HG03139 (cell line): ENCODE data around the gene SRRD.
A peak's percentile ranks its signal among the peaks of the same experiment; 100 is the strongest.

Experiments used
- ATAC-seq: cut with Tn5 transposase; IDR thresholded peaks from one replicate; pipeline ENCODE4 v1.9.1; 2021; ENCODE audit not compliant: unreplicated experiment

The SRRD gene

DNA sequence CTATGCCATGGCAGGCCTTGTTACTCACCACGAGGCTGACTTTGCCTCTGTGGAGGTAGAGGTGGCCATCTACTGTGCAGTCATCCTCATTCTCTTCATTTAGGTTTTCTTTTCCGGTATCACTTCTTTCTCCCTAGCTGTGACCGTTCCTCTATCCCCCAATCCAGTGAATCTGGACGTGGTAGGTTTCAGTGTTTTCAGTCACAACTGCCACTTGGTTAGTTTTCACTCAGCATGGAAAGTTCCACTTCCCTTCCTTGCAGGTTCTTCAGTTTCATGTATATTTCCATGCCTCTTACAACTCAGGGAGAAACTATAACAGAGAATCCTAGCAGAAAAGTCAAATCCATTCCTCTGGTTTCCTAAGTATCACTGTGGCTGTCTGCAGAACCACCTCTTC, 2.0 kb upstream of the SRRD start:
- no peak for ATAC-seq

DNA sequence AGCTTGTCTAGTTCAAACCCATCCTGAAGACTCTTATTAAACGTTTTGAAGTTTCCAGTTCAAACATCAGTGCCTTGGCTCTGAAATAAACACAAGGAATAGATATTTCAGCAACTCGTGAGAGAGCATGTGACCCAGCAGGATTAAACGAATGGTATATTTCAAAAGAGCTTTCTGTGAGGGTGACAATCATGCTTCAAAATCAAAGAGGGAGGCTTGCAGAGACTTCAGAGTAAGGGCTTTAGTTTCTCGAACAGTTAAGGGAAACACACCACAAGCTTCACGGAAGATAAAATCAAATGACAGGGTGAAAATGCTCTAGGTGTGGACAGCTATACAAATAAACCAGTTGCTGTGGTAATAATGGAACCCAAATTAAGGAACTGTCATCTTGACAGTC, 1.5 kb upstream of the SRRD start:
- ATAC-seq = no peak

DNA sequence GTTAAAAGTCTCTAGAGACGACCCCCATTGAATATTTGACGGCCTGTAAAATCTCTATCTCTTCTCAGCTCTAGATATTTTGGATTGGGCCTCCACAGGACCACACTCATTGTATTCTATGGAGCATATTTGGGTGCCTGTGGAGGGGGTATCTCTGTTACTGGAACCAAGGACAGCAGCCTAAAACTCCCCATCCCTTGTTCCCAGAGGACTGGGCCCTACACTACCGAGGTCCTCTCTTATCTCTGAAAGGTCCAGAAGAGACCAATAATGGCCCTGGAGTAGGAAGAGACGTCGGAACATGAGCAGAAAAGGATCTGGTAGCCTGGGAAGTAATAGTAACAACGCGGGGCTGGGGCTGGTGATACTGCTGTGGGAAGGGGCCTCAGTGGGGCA, 636 bp upstream of the SRRD start:
- ATAC-seq = no peak

DNA sequence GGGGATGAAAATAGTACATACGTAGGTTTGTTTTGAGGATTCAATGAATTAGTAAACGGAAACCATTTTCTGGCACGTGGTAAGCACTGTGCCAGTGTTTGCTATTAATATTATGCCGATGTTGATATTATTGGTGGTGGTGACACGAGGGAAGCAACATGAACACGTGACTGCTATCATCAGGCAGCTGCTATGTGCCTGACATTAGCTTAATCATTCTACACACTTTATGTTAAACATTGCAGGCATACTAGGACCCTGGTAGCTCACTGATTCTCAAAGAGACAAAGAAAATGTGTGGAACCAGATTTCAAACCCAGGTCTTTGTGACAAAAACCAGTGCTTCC, 656 bp downstream of the SRRD start:
- no peak for ATAC-seq

DNA sequence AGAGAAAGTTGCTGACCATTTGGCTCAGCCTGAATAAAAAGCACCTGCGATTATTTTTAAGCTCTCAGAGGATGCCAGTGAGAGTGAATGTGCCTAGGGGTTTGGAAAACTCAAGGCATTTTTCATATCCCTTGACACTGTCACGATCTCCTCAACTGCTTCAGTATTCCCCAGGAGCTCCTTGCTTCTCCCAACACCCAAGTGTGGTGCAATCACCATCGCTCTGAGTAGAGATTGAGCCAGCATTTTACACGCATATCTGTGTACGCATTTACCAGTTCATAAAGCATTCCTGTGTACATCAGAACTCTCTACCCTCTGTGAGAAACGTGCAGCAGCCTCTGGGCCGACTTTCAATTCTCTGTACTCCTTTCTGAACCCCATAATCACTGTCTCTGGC, 1.3 kb downstream of the SRRD start:
- no peak for ATAC-seq

DNA sequence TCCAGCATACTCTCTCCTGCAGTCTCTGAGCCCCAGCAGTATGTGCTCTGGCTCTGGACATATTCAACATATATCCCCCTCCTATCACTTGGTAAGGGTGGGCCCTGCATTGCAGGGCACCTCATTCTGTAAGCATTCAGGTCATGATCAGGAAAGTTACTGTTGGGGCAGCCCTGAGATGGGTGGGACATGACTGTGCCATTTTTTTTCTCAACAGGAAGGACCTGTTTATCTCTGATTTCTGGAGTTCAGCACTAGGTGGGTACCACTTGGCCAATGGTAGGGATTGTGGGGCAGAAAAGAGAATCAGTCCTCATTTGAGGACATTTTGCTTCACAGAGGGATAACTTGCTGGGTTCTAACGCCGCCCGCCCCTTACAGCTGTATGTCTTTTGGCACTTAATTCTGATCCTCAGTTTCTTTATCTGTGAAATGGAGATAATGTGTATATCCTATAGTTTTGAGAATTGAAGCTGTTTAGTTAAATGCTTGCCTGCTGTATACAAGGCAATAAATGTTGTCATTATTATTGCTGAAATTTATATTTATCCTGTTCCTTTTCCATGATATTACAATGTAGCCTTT, 2.2 kb downstream of the SRRD start:
- no peak for ATAC-seq

DNA sequence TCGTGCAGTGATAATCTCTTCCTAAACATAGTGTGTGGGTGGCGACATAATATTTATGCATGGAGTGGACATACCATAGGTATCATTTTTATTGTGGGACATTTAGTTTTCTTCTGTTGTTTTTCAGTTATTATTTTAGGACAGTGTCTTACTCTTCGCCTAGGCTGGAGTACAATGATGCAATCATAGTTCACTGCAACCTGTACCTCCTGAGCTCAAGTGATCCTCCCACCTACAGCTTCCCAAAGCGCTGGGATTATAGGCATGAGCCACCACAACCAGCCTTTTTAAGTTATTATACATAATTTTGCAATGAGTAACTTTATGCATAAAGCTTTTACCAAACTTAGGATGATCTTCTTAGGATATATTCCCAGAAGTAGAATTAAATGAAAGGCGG, 2.7 kb downstream of the SRRD start:
- ATAC-seq = no peak

DNA sequence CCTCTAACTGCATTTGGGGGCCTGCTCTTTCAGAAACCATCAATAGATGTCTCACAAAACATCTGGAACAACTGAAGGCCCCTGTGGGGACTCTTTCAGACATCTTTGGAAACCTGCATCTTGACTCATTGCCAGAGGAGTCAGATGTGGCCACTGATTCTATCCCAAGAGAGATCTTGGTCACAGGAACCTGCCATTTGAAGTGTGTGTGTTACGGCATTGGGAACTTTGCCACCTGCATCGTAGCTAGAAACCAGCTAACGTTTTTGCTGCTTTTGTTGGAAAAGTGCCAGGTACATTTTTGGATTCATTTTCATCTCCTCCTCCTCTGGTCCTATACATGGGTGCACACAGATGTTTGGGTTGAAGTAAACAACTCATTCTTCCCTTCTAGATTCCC, 4.3 kb downstream of the SRRD start:
- ATAC-seq = no peak

DNA sequence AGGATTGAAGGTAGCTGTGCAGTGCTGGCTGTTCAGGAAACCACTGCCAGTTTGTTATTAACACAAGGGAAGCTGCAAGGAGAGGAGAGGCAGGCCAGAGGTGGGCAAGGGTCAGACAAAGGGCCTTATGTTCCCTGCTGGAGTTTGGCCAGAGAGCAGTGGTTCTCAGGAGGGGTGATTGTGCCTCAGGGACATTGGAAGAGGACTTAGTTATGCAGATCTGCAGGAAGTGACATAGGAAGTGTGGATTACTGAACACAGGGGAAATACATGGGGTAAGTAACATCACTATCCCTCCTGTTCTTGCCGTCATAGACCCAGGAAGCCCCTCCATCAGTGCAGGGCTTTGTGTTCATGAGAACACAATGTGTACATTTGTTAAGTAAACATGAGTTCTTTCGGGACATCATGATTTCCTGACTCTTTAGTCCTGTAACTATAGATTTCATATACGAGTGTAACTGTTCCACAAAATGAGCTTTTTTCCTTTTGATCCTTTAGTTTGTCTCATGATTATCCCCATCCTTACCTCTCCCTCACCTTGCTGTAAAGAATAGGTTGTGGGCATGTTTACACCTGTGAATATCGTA, 5.9 kb downstream of the SRRD start:
- ATAC-seq = no peak

DNA sequence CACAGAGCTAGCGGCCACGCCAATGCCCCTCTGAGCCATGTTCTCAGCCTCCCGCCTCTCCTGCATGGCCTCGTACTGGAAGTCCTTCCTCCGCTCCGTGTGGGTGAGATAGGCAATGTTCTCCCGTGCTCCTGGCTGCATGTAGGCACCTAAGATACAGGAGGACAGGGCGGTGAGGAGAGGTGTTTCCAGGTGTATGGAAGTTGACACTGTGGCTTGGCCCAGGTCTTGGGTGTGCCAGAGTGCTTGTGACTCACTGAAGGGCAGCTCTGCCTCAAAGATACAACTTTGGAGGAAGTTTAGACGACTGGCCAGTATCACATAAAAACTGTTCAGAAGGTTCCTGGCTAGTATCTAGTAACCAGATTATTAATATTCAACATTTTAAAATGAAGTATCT, 8.5 kb downstream of the SRRD start:
- no peak for ATAC-seq

DNA sequence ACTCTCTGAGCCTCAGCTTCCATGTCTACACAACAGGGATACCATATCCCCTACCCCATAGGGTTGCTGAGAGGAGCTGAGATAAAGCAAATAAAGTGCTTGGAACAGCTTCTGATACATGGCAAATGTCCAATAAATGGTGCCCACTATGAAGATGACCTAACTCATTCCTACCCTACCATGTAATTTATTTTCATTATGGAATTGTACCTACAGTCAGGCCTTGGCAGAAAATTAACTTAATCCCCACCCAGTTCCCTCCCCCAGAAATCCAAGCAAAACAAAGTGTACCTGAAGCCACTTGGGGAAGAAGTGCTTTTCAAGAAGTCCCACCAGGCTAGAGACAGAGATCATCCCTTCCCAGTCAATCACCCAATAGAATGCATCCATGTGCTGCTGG, 10.8 kb downstream of the SRRD start:
- no peak for ATAC-seq

DNA sequence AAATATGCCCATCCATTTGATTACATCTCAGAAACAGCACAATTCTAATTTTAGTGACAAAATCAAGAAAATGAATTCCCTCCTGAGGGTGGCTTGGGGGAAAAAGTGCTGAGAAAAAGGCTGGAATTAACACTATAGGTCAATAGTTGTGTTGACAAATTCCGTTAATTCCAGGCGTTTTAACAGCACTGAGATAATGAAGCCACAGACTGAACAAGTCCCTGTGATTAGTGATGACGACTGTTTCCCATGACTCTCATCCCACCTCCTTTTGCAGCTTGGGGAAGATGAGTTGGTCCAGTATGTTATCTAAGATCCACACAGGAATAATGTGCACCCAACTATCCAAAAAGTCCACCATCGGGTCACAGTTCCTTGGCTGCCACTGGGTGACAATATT, 12.8 kb downstream of the SRRD start:
- no peak for ATAC-seq

DNA sequence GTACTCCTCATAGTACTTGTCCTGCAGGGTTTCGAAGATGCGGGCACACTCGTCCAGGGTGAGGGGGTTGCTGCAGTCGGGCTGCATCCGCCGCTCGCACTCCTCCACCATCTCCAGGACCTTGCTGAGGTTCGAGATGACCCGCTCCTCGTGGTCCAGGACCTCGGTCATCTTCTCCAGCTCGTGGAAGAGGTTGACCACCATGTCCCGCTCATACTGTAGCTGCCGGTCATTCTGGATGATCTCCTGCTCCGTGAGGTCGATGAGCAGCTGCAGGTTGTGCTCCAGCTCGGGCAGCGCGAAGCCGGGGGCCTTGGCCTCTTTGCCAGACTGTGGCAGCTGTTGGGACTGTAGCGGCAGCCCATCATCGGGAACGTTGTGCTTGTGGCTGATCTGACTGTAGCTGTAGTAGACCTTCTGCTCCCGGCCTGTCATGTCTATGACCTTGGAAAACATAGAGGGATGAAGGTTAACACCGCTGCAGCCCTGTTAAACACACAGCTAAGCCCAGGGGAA, 15.6 kb downstream of the SRRD start:
- no peak for ATAC-seq

DNA sequence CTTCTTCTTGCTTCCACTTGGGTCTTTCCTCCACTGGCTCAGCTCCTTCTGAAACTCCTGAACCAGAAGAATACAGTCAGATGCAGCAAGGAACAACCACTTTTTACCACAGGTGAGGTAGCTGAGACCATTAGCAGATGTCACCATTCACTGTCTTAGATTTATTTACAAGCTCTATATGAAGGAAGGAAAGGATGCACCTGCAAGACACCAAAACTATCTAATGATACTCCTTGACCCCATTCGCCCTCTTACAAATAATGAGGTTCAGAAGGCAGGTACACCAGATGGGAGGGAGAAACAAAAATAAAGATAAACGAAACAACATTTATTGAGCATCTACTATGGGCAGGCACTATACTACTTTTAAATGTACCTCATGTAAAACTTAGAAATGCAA, 18.3 kb downstream of the SRRD start:
- ATAC-seq = no peak

DNA sequence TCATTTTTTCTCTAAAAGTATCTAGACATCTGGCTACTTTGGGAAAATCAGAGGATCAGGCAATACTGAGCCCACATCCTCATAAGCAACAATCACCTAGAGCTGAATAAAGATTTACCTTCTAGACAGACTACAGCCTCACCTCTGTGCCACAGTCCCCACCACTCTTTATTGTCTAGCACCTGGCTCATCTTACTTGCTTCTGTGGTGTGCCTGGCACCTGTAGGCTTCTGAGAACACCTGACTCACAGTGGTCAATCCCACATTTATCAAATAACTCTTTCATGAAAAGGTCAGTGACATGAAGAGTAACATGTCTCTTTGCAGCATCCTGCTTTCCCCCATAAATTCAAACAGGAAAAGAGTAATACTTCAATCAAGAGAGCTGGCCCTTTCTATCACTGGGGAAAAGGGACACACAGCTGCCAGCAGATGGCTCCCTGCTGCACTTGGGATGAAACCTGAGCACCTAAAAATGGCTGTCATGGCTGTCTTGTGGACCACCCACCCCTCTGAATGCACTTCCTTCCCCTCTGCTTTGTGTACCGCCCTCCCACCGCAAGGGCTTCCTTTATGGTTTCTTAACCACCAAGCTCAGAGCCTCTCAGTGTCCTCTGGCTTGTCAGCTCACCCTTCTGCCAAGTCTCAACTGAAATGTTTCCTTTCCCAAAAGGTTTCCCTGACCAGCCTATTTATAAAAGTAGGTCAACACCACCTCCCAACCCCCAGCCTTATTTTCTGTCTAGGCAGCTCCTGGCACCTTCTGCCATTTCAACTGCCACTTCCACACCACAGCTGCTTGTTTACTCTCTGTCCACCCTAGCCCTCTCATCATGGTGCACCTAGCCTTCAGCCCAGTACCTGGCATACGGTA, 19.2 kb downstream of the SRRD start:
- no peak for ATAC-seq

DNA sequence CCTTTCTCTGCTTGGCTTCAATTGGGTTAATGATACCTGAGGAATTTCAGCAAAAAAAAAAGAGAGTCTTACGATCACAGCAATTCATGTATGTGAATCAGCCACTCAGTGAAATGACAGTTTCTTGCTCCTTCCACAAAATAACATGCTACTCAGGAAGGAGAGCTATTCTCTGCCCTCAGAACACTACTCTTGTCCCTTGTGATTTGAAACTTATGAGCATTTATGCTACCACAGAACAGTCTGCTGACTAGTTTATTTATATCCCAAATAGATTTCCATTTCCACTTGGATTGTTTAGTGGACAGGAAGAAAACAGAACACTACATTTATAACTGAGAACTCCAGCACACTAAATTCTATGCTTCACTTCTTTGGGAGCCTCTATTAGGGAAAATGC, 20.1 kb downstream of the SRRD start:
- no peak for ATAC-seq

DNA sequence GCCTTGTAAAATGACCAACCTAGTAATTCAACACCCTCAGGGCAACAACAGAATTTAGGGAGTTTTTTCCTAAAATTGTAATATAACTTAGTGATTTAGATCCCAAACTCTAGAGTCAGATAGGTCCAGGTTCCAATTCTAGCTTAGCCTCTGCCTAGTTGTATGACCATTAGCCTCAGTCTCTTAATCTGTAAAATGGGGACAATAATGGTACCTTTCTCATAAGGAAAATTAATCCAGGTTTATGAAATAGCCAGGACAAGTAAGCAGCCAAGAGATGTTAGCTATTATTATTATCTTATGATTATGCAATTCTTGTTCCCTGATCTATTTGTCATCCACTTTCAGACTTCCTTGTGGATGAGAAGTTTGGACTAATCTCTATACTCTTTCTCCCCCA, 24.5 kb downstream of the SRRD start:
- no peak for ATAC-seq

DNA sequence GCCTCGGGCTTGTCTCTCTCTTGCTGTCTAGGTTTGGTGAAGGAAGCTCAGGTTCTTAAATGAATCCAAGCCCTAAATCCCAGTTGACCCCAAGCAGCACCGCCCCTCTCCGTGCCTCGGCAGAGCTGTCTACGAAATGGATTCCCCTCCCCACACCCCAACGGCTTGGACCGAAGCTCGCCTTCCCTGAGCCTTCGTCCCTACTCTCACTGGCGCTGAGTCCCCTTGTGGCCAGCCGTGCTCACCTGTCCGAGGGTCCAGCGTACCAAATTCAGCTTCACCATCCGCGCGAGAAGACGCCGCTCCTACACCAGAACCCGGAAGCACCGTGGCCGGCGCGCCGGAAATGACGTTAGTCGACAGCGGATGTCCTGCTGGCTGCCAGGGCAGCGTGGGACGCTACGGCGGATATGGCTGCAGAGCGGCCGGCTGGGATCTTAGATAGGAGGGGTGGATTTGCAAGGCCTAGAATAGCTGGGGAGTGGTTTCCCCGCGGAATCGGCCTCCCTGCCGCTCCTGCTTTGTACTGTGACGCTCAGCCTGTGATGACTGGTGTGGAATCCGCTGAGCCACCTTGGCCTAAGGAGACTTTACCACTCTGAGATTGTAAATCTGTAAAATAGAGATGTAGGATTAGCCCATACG, 28.6 kb downstream of the SRRD start, which contains the start of gene TFIP11:
Gene TFIP11 (minus strand): TSS at position 325 of the 645 bp plus-strand sequence. CDS start 2,201 bp downstream, outside the sequence.
- peak; percentile 91 for ATAC-seq

DNA sequence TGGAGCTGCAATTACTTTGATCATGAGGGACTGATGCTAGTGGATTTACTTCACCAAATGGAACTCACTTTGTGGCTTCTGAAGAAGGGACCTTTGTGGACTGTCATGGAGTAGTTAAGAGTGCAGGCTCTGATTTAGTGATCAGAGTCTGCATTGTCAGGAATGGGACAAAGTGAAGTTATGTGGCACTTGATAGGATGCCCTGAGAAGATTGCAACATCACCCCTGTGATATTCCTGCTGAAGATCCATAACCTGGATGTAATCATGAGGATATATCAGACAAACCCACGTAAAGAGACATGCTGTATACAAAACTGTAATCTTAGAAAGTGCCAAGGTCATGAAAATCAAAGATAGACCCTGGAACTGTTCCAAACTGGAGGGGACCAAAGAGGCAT, 30.2 kb downstream of the SRRD start:
- ATAC-seq = no peak

DNA sequence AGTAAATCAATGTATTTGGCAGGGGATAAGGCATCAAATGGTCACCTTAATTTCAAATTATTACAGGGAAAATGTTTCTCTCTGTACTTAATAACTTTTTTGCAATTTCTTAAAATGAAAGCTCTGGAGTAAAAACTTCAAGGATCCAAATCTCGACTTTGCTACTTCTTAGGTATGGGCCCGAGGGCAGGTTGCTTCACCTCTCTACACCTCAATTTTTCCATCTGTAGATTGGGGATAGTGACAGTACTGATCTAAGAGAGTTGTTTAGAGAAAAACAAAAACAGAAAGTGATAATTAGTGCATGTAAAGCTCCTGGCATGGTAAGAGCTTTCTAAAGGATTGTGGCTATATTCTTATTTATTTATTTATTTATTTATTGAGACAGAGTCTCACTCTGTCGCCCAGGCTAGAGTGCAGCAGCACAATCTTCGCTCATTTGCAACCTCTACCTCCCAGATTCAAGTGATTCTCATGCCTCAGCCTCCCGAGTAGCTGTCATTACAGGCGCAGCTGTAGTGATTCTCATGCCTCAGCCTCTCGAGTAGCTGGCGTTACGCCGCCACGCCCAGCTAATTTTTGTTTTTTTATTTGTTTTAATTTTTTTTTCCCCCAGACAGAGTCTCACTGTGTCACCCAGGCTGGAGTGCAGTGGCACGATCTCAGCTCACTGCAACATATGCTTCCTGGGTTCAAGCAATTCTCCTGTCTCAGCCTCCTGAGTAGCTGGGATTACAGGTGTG, 30.9 kb downstream of the SRRD start:
- no peak for ATAC-seq

DNA sequence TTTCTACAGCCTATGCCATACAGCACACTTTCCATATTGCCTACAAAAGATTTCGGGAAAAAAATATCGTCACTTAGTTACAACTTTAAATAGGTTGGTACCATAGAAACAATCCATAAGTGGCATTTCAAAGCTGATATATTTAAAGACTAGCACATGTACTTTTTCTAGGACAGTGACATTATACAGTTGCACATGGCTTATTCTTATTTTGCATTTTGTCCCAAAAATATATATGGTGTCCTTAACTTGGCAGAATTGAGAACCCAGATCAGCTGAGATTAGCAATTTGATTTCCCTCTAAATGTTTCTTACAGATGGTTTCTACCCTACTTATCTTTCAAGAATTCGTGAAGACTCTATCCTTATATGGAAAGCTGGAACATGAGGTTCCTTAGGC, 32.3 kb downstream of the SRRD start:
- ATAC-seq = no peak
